Brain microvascular endothelial cell (primary cell): ENCODE results near the gene TRUB1.

Experiments used
- DNase-seq: peaks from one replicate; pipeline ENCODE4 v3.0.0-alpha.2; 2020
- H3K27ac ChIP-seq: fragments of 250-450 bp; sonication (Bioruptor Pico); 2 replicates; pipeline ENCODE4 v1.5.1; 2020; ENCODE audit warnings: mild to moderate bottlenecking, moderate library complexity
- H3K27me3 ChIP-seq: fragments of 250-450 bp; sonication (Bioruptor Pico); replicated peaks from 2 replicates; pipeline ENCODE4 v1.5.1; 2020; ENCODE audit warnings: mild to moderate bottlenecking
- H3K36me3 ChIP-seq: fragments of 250-450 bp; sonication (Bioruptor Pico); replicated peaks from 2 replicates; pipeline ENCODE4 v1.5.1; 2020; ENCODE audit warnings: mild to moderate bottlenecking
- H3K4me3 ChIP-seq: 2 replicates; pipeline ENCODE4 v1.5.1; 2011; ENCODE audit warnings: low read depth, mild to moderate bottlenecking, control low read depth, low read length, moderate library complexity
- in situ Hi-C: cut with HindIII; loops from 2 replicates; pipeline ENCODE4 v1.10.0; 2017; ENCODE audit warnings: low sequenced_read_pairs, low pct_ligation_motif_present
- TF ChIP-seq, protein P1 (sequence below): IDR thresholded peaks from 2 replicates; pipeline ENCODE4 v1.5.1; 2011; ENCODE audit warnings: low read depth, mild to moderate bottlenecking, moderate library complexity, low read length, control low read depth, inconsistent platforms; ENCODE audit errors: missing control alignments

The TRUB1 gene

DNA sequence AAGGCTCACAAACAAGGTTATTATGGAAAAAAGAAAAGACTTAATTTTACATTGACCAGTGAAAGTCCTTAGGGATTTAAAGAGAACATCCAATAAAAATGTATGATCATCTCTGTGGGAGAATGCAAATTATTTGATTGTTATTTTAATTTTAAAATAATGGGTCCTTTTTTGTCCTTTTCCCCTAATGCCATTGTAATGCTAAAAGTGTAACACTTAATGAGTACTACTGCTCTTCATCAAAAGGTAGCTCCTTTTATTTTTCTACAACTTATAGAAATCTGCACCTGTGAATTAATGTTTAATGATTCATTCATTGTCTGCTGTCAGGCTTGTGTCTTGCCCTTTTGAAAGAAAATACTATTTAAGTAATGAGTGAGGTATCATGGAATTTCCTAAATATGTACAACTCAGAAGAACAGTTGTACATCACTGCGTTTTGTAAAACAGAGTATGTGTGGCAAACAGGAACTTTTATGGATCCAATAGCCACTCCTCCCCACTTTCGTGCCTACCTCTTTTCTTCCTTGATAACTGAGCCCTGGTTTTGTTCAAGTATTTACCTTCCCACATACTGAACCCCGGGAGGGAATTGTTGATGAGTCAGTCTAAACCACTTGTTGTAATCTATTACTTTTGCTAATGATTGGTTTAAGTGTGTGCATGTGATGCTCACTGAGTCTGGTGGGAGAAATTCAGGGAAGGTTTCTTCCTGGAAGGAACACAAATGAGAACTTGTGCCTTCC is 19.9 kb upstream of the TRUB1 start:
- TF ChIP-seq, protein P1, sequence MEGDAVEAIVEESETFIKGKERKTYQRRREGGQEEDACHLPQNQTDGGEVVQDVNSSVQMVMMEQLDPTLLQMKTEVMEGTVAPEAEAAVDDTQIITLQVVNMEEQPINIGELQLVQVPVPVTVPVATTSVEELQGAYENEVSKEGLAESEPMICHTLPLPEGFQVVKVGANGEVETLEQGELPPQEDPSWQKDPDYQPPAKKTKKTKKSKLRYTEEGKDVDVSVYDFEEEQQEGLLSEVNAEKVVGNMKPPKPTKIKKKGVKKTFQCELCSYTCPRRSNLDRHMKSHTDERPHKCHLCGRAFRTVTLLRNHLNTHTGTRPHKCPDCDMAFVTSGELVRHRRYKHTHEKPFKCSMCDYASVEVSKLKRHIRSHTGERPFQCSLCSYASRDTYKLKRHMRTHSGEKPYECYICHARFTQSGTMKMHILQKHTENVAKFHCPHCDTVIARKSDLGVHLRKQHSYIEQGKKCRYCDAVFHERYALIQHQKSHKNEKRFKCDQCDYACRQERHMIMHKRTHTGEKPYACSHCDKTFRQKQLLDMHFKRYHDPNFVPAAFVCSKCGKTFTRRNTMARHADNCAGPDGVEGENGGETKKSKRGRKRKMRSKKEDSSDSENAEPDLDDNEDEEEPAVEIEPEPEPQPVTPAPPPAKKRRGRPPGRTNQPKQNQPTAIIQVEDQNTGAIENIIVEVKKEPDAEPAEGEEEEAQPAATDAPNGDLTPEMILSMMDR = no peak
- in situ Hi-C loops = no loop called here
- DNase-seq = peak; percentile 75
- H3K27ac ChIP-seq = no peak overlapping the region
- no peaks in the 10 kb centered on the region for H3K27me3 ChIP-seq
- H3K36me3 ChIP-seq = no peaks in the 10 kb centered on the region
- H3K4me3 ChIP-seq = no peak overlapping the region

DNA sequence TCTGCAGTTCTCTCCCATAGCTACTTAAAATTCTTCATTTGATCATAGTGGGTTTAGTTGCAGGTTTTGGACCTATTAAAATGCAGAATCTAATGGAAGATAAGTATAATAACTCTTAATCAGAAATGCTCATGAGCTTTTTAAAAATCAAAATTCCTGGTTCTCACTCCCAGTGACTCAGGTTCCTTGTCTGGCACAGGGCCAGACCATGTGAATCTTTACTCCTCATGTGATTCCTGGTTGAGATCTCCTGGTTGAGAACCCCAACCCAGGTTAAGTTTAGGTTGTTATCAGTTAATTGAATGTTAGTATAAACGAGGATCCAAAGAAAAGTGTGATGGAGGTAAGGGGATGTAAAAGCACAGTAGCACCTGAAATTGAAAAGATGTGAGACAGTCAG is 17.5 kb upstream of the TRUB1 start:
- in situ Hi-C loops = no loop called here
- TF ChIP-seq, protein P1 = no peak

DNA sequence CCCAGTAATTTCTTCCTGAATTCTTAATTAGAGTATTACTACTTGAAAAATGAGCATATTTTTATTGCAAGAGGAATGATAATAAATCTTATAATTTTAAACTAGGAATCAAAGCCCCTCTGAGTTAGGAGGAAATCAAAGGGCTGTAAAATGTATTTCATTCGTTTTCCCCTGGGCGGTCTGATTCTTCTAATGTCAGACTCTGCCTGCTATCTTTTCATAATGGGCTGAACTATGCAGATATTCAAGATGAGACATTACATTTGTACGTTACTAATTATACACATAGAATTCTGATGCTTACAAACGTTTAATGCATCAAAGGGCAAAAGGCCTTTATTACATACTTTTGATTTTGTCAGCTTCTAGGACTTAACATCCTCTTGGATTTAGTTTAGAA is 16.0 kb upstream of the TRUB1 start:
- Histone ChIP-seq H3K36me3 (no peaks in the 10 kb centered on the region), H3K27ac (no peak overlapping the region), H3K4me3 (no peak overlapping the region), H3K27me3 (no peaks in the 10 kb centered on the region)
- TF ChIP-seq, protein P1 = no peak
- in situ Hi-C loops = no loop called here
- DNase-seq = no peak

More for the DNA sequence above, 17.5 kb upstream of the TRUB1 start:
- DNase-seq = no peak
- H3K27me3 ChIP-seq = no peaks in the 10 kb centered on the region
- H3K36me3 ChIP-seq = no peaks in the 10 kb centered on the region
- no peak overlapping the region for H3K27ac ChIP-seq
- H3K4me3 ChIP-seq = no peak overlapping the region

DNA sequence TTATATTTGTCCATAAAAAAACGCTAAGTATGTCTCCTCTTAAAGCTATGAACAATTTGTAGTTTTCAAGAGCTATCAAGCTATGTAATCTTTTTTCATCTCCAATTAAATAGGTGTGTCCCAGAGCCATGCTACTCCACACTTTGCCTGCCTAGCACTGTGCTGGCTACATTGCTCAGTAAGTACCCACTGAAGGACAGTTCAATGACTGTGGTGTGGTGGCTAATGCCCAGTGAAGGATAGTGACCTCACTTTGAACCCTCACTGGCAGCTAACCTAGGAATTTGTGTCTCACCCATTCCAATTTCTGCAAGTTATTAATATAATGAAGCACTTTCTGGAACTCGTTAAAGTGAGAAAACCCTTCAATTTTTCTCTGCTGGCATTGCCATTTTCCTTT is 14.4 kb upstream of the TRUB1 start:
- in situ Hi-C loops = no loop called here
- no peak overlapping the region for H3K4me3 ChIP-seq
- no peak for DNase-seq
- H3K27ac ChIP-seq = no peak overlapping the region
- H3K36me3 ChIP-seq = no peaks in the 10 kb centered on the region
- H3K27me3 ChIP-seq = no peaks in the 10 kb centered on the region
- TF ChIP-seq, protein P1 = no peak

DNA sequence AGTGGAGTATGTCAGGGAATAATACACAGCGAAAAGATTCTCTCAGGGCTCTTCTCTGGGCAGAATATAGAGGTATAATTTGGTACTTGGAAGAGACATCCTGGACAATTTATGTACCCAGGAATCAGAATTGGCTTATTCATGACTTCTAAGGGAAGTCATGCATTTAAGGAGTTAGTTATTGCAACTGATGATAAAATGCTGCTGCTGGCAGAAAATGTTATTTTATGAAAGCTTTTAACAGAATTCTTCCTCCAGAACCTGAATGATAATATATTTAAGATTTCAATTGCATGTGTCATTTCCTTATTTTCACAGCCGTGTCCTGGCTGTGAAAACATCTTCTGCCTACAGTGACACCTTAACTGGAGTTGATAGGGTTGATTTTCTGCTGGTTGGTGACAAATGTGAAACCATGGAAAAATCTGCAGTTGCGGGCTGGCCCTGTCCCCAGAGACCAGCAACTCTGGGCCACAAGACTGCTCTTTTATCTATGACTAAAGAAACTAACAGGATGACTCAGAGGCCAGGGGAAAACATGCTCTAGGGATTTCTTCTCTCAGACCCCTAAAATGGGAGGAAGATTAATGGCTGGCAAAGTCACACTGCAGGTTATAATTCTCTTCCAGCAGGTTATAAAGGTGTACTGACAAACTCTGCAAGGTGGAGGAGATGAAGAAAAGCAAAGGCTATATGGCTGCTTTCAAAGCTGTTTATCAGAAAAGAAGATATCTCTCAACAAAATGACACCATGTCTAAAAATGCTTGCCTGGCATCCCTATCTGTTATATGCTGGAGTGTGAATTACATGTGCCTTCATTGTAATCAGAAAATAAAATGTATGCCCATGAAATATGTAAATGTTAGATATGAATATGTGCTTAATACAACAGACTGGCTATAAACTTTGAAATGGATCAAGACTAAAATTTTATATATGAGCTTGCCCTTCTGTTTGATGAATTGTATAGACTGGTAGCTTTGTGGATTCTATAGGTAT is 12.1 kb upstream of the TRUB1 start:
- Histone ChIP-seq H3K27me3 (no peaks in the 10 kb centered on the region), H3K4me3 (no peak overlapping the region), H3K36me3 (no peaks in the 10 kb centered on the region), H3K27ac (peak overlapping the region; percentile 38)
- DNase-seq = peak; percentile 84
- TF ChIP-seq, protein P1 = no peak
- in situ Hi-C loops = no loop called here
